MCF 10A (cell line): ENCODE results near the gene PIH1D2. TPM values are rescaled to one million over a fixed set of nuclear protein-coding genes. Genes with fewer than 3 reads are reported as not detected.
A peak's percentile ranks its signal among the peaks of the same experiment; 100 is the strongest.
"Not testable (repeated sequence)": the region's sequence is repeated elsewhere in the genome, so short reads cannot be mapped to it uniquely, and the experiment has no call there.

Source experiments
- BruUV-seq: library from RNA; stranded (reverse); fragments of 400-500 nt; replicated peaks from 2 replicates; lab custom pipeline; 2021; lab: Mats Ljungman, UMichigan
- CTCF ChIA-PET: fragments of 300-600 bp; sonication (Branson Sonifier 250); formaldehyde crosslinking; extraction: SDS; loops from one replicate; lab custom pipeline; 2021; ENCODE audit warnings: antibody characterized with exemption, inconsistent platforms; lab: Yijun Ruan, JAX
- POLR2A ChIA-PET: fragments of 300-600, 350-650 bp; sonication (Branson Sonifier 250); formaldehyde crosslinking; extraction: SDS; loops from one replicate; lab custom pipeline; 2020; ENCODE audit warnings: antibody characterized with exemption, inconsistent platforms; lab: Yijun Ruan, JAX
- DNase-seq: peaks from one replicate; pipeline ENCODE4 v3.0.0-alpha.2; 2018; ENCODE audit not compliant: unreplicated experiment
- H3K27ac Mint-ChIP-seq: one replicate; pipeline ENCODE4 v1.8.0; 2022; ENCODE audit warnings: mild to moderate bottlenecking, low read depth, mixed read lengths; ENCODE audit not compliant: unreplicated experiment
- H3K27me3 Mint-ChIP-seq: one replicate; pipeline ENCODE4 v1.8.0; 2022; ENCODE audit warnings: mixed read lengths; ENCODE audit not compliant: insufficient read depth, unreplicated experiment
- H3K36me3 Mint-ChIP-seq: one replicate; pipeline ENCODE4 v1.8.0; 2022; ENCODE audit warnings: mild to moderate bottlenecking, moderate library complexity, mixed read lengths; ENCODE audit not compliant: insufficient read depth, unreplicated experiment
- H3K4me1 Mint-ChIP-seq: one replicate; pipeline ENCODE4 v1.8.0; 2022; ENCODE audit warnings: mixed read lengths; ENCODE audit not compliant: insufficient read depth, unreplicated experiment
- H3K4me3 Mint-ChIP-seq: one replicate; pipeline ENCODE4 v1.8.0; 2022; ENCODE audit warnings: mild to moderate bottlenecking, moderate library complexity, mixed read lengths; ENCODE audit not compliant: unreplicated experiment
- H3K9me3 Mint-ChIP-seq: one replicate; pipeline ENCODE4 v1.8.0; 2022; ENCODE audit warnings: mixed read lengths; ENCODE audit not compliant: unreplicated experiment
- intact Hi-C: fragments of 100-400 bp; cut with micrococcal nuclease; formaldehyde crosslinking; loops from 2 replicates; pipeline ENCODE4 v1.14.1; 2022
- total RNA-seq: library from RNA; stranded (reverse); gene quantifications from 2 replicates; pipeline ENCODE4 v1.2.3, GENCODE V29; 2022
- TF ChIP-seq, protein P1 (sequence below): fragments of 200-600 bp; IDR thresholded peaks from one replicate; pipeline ENCODE4 v1.8.0; 2022; ENCODE audit warnings: antibody characterized with exemption, mild to moderate bottlenecking; ENCODE audit not compliant: unreplicated experiment

PIH1D2 gene
- total RNA-seq, 1 experiment from 2014 or later = 2.1 TPM

DNA sequence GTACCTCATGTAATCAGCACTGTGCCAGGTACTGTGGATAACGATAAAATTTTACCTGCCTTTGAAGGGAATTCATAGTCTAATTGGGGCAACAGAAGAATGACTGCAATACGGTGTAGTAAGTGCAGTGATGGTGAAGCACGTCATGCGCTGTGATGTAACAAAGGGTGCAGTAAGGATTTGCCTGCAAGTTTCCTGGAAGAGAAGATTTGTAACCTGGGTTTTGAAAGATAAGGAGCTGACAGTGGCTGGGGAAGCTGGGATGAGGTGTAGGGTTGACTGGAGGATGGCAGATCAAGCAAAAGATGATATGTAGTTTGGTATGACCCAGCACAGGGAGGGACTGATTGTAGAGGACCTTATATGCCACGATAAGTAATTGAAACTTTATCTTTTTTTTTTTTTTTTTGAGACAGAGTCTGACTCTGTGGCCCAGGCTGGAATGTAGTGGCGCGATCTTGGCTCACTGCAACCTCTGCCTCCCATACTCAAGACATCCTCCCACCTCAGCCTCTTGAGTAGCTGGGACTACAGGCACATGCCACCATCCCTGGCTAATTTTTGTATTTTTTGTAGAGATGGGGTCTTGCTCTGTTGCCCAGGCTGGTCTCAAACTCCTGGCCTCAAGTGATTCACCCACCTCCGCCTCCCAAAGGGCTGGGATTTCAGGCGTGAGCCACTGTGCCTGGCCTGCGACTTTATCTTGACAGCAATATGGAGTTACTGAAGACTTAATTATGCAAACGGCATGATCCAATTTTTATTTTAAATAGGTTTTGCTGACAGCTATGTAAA is 24.1 kb upstream of the PIH1D2 start:
- TF ChIP-seq, protein P1, sequence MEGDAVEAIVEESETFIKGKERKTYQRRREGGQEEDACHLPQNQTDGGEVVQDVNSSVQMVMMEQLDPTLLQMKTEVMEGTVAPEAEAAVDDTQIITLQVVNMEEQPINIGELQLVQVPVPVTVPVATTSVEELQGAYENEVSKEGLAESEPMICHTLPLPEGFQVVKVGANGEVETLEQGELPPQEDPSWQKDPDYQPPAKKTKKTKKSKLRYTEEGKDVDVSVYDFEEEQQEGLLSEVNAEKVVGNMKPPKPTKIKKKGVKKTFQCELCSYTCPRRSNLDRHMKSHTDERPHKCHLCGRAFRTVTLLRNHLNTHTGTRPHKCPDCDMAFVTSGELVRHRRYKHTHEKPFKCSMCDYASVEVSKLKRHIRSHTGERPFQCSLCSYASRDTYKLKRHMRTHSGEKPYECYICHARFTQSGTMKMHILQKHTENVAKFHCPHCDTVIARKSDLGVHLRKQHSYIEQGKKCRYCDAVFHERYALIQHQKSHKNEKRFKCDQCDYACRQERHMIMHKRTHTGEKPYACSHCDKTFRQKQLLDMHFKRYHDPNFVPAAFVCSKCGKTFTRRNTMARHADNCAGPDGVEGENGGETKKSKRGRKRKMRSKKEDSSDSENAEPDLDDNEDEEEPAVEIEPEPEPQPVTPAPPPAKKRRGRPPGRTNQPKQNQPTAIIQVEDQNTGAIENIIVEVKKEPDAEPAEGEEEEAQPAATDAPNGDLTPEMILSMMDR = no peak
- Mint-ChIP-seq H3K27ac (peak overlapping the region; percentile 7), H3K36me3 (peaks cover 52% of the 10 kb centered on the region), H3K9me3 (no peaks in the 10 kb centered on the region), H3K4me3 (no peak overlapping the region), H3K27me3 (no peaks in the 10 kb centered on the region), H3K4me1 (no peaks in the 10 kb centered on the region)
- DNase-seq = no peak
- CTCF ChIA-PET = interaction anchor here (0.6 to 4.8 kb wide), 6 partner anchors 11 to 1256 kb away, joined by 3 to 26 read pairs (median 3); no protein-coding TSS in a partner anchor
- intact Hi-C loops = no loop called here
- POLR2A ChIA-PET = interaction anchor here (0.7 to 2.6 kb wide), 9 partner anchors 9 to 156 kb away, joined by 3 to 18 read pairs (median 3); partner anchors contain the start of genes SDHD and TIMM8B
- no TSS peak for BruUV-seq

DNA sequence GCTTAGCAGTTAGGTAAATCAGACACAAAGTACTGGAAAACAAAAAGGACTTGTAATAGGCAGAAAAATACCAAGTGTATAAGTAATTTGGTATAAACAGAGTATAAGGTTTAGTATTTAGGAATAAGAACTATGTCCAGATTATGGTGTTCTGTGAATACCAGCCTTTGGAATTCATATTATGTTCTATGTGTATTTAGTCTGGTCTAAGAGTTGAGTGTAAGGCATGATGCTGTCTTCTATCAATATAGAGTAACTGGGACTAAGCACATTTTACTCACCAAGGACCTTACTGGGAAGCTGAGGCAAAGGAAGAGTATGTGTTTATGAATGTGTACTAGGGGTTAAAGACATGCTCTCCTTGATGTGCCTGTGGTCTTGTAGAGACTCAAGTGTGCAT is 22.4 kb upstream of the PIH1D2 start:
- intact Hi-C loops = no loop called here
- no peaks in the 10 kb centered on the region for H3K9me3 Mint-ChIP-seq
- H3K27me3 Mint-ChIP-seq = no peaks in the 10 kb centered on the region
- POLR2A ChIA-PET = interaction anchor here (2.6 kb wide), 1 partner anchor 10 kb away, joined by 18 read pairs; the partner anchor contains the start of genes SDHD and TIMM8B
- H3K4me1 Mint-ChIP-seq = peaks cover 5% of the 10 kb centered on the region
- TF ChIP-seq, protein P1 = no peak
- peaks cover 69% of the 10 kb centered on the region for H3K36me3 Mint-ChIP-seq
- no peak for DNase-seq
- BruUV-seq = no TSS peak
- no peak overlapping the region for H3K4me3 Mint-ChIP-seq
- no peak overlapping the region for H3K27ac Mint-ChIP-seq
- CTCF ChIA-PET = interaction anchor here (0.7 to 4.8 kb wide), 2 partner anchors 16 to 1289 kb away, joined by 3 to 26 read pairs; no protein-coding TSS in a partner anchor

DNA sequence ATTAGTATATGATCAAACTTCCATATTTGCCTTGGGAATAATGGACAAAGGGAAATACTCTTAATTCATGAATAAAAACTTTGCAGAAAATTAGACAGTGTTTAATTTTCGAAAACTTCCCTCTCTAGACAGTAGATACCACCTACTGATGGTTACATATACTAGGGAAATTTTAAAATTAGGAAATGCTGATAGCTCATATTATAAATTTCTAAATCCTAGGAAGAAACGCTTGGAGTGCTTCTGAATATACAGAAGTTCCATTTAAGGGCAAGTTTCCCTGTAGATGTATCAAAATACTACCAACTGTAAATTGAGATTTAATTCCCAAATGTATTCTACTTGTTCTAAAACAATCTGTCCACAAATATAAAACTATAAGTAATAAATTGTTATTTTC is 21.5 kb upstream of the PIH1D2 start:
- H3K4me3 Mint-ChIP-seq, intact Hi-C loops, H3K4me1 Mint-ChIP-seq, H3K27ac Mint-ChIP-seq, H3K27me3 Mint-ChIP-seq, DNase-seq, H3K9me3 Mint-ChIP-seq: not testable (repeated sequence)
- POLR2A ChIA-PET = interaction anchor here (2.6 kb wide), 1 partner anchor 9 kb away, joined by 18 read pairs; the partner anchor contains the start of genes SDHD and TIMM8B
- H3K36me3 Mint-ChIP-seq = peaks cover 72% of the 10 kb centered on the region
- BruUV-seq = TSS peak; percentile 54
- CTCF ChIA-PET = interaction anchor here (4.8 kb wide), 1 partner anchor 17 kb away, joined by 26 read pairs; no protein-coding TSS in a partner anchor

DNA sequence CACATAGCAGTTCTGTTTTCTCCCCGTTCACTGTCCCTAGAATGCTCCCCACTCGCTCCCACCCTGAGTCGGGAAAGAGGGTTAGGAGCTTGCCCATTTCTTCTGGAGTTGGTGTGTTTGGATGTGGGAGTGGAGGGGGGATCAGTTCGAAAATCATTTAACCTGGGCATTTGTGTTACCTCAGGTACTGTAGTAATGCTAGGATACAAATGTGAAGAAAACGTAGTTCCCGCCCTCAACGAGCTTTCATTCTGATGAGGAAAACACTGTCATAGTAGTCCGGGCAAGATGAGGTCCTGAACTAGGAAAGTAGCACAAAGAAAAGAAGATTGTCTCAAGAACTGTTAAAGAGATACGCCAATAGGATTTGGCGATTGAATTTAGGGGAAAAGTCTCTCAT is 13.4 kb upstream of the PIH1D2 start:
- H3K4me1 Mint-ChIP-seq = peaks cover 44% of the 10 kb centered on the region
- intact Hi-C loops = no loop called here
- no peak for DNase-seq
- peak overlapping the region; percentile 95 for H3K27ac Mint-ChIP-seq
- CTCF ChIA-PET = interaction anchor here (0.6 to 2.5 kb wide), 6 partner anchors 11 to 193 kb away, joined by 3 to 12 read pairs (median 4); partner anchors contain the start of genes NKAPD1 and PIH1D2
- POLR2A ChIA-PET = interaction anchor here (0.6 to 5.2 kb wide), 41 partner anchors 9 to 372 kb away, joined by 3 to 71 read pairs (median 5); partner anchors contain the start of genes ALG9, DIXDC1, IL18 and NKAPD1
- no peaks in the 10 kb centered on the region for H3K27me3 Mint-ChIP-seq
- H3K9me3 Mint-ChIP-seq = no peaks in the 10 kb centered on the region
- TSS peak; percentile 28 for BruUV-seq
- peak overlapping the region; percentile 88 for H3K4me3 Mint-ChIP-seq
- TF ChIP-seq, protein P1 = no peak
- peaks cover 84% of the 10 kb centered on the region for H3K36me3 Mint-ChIP-seq
